ENCODE results near the gene JPH2.

The JPH2 gene

GRCh38 chr20:44204156-44204831 lies 17.3 kb upstream of the JPH2 start:
- no peaks in the 10 kb centered on the region for H3K27me3 Mint-ChIP-seq (ENCODE audit: low read depth, poor library complexity)
- TF ChIP-seq CTCF (IDR thresholded peaks at IDR 0.05): no peak
- H3K9me3 Mint-ChIP-seq: no peaks in the 10 kb centered on the region
- peaks cover 41% of the 10 kb centered on the region for H3K36me3 Mint-ChIP-seq (ENCODE audit: low read depth)
- H3K4me3 Mint-ChIP-seq: no peak overlapping the region
- no peak for DNase-seq
- peaks cover 33% of the 10 kb centered on the region for H3K4me1 Mint-ChIP-seq
- H3K27ac Mint-ChIP-seq: no peak overlapping the region

- Mint-ChIP-seq H3K27me3 (ENCODE audit: low read depth, poor library complexity) (no peaks in the 10 kb centered on the region), H3K4me3 (no peak overlapping the region), H3K27ac (no peak overlapping the region), H3K9me3 (no peaks in the 10 kb centered on the region), H3K36me3 (ENCODE audit: low read depth) (peaks cover 48% of the 10 kb centered on the region), H3K4me1 (peaks cover 21% of the 10 kb centered on the region)
- no peak for DNase-seq
- TF ChIP-seq CTCF (IDR thresholded peaks at IDR 0.05): no peak
Observed at GRCh38 chr20:44203161-44203560, 16.2 kb upstream of the JPH2 start.

GRCh38 chr20:44200983-44201382 lies 14.0 kb upstream of the JPH2 start:
- Mint-ChIP-seq H3K27ac (no peak overlapping the region), H3K4me3 (no peak overlapping the region), H3K27me3 (ENCODE audit: low read depth, poor library complexity) (no peaks in the 10 kb centered on the region), H3K36me3 (ENCODE audit: low read depth) (peaks cover 53% of the 10 kb centered on the region), H3K9me3 (no peaks in the 10 kb centered on the region), H3K4me1 (no peaks in the 10 kb centered on the region)
- DNase-seq: no peak
- no peak for TF ChIP-seq CTCF (IDR thresholded peaks at IDR 0.05)

GRCh38 chr20:44200371-44200770 lies 13.4 kb upstream of the JPH2 start:
- H3K27ac Mint-ChIP-seq: no peak overlapping the region
- H3K27me3 Mint-ChIP-seq (ENCODE audit: low read depth, poor library complexity): no peaks in the 10 kb centered on the region
- no peak overlapping the region for H3K4me3 Mint-ChIP-seq
- H3K36me3 Mint-ChIP-seq (ENCODE audit: low read depth): peaks cover 52% of the 10 kb centered on the region
- H3K9me3 Mint-ChIP-seq: no peaks in the 10 kb centered on the region
- DNase-seq: no peak
- H3K4me1 Mint-ChIP-seq: no peaks in the 10 kb centered on the region
- TF ChIP-seq CTCF (IDR thresholded peaks at IDR 0.05): no peak

- Mint-ChIP-seq H3K4me3 (no peak overlapping the region), H3K27me3 (ENCODE audit: low read depth, poor library complexity) (no peaks in the 10 kb centered on the region), H3K9me3 (no peaks in the 10 kb centered on the region), H3K4me1 (no peaks in the 10 kb centered on the region), H3K27ac (peak overlapping the region; percentile 64), H3K36me3 (ENCODE audit: low read depth) (peaks cover 52% of the 10 kb centered on the region)
- DNase-seq: no peak
- no peak for TF ChIP-seq CTCF (IDR thresholded peaks at IDR 0.05)
Observed at GRCh38 chr20:44199877-44200276, 12.9 kb upstream of the JPH2 start.

- Mint-ChIP-seq H3K27ac (no peak overlapping the region), H3K36me3 (ENCODE audit: low read depth) (peaks cover 52% of the 10 kb centered on the region), H3K27me3 (ENCODE audit: low read depth, poor library complexity) (no peaks in the 10 kb centered on the region), H3K9me3 (no peaks in the 10 kb centered on the region), H3K4me1 (no peaks in the 10 kb centered on the region), H3K4me3 (no peak overlapping the region)
- DNase-seq: no peak
- TF ChIP-seq CTCF (IDR thresholded peaks at IDR 0.05): no peak
Observed at GRCh38 chr20:44198872-44199271, 11.9 kb upstream of the JPH2 start.

All from nephron progenitor cell (in vitro differentiated cells).